HG03196 (cell line): Measurements from ENCODE around the gene C9orf152.
"Not testable (repeated sequence)": the region's sequence is repeated elsewhere in the genome, so short reads cannot be mapped to it uniquely, and the experiment has no call there.

ENCODE experiments used
- ATAC-seq: cut with Tn5 transposase; IDR thresholded peaks from one replicate; pipeline ENCODE4 v1.9.1; 2021; ENCODE audit not compliant: unreplicated experiment

C9orf152 gene

GRCh38 chr9:110214586-110215355, 6.8 kb upstream of the C9orf152 start:
- no peak for ATAC-seq

GRCh38 chr9:110214090-110214489, 6.1 kb upstream of the C9orf152 start:
- no peak for ATAC-seq

- no peak for ATAC-seq
These were observed 5.6 kb upstream of the C9orf152 start for GRCh38 chr9:110213413-110214044.

- ATAC-seq = no peak
These were observed 803 bp downstream of the C9orf152 start for GRCh38 chr9:110207071-110207641.

GRCh38 chr9:110206389-110206788, 1.6 kb downstream of the C9orf152 start:
- ATAC-seq = no peak

GRCh38 chr9:110205612-110206011, 2.3 kb downstream of the C9orf152 start:
- ATAC-seq = not testable (repeated sequence)

GRCh38 chr9:110202232-110202631, 5.7 kb downstream of the C9orf152 start:
- ATAC-seq = no peak

- no peak for ATAC-seq
These were observed 8.3 kb downstream of the C9orf152 start for GRCh38 chr9:110199643-110200042.

GRCh38 chr9:110198357-110198756, 9.6 kb downstream of the C9orf152 start:
- no peak for ATAC-seq

- ATAC-seq = no peak
These were observed 10.4 kb downstream of the C9orf152 start for GRCh38 chr9:110197330-110198187.

- not testable (repeated sequence) for ATAC-seq
These were observed 11.9 kb downstream of the C9orf152 start for GRCh38 chr9:110196084-110196499.

- no peak for ATAC-seq
These were observed 15.3 kb downstream of the C9orf152 start for GRCh38 chr9:110192531-110193261.

- ATAC-seq = no peak
These were observed 16.3 kb downstream of the C9orf152 start for GRCh38 chr9:110191615-110192014.

- ATAC-seq = no peak
These were observed 18.2 kb downstream of the C9orf152 start for GRCh38 chr9:110189559-110190320.

- ATAC-seq = no peak
These were observed 19.0 kb downstream of the C9orf152 start for GRCh38 chr9:110188991-110189390.

GRCh38 chr9:110188101-110188500, 19.9 kb downstream of the C9orf152 start:
- ATAC-seq = no peak

- no peak for ATAC-seq
These were observed 20.8 kb downstream of the C9orf152 start for GRCh38 chr9:110187126-110187525.

- no peak for ATAC-seq
These were observed 21.7 kb downstream of the C9orf152 start for GRCh38 chr9:110186254-110186653.

GRCh38 chr9:110185806-110186205, 22.2 kb downstream of the C9orf152 start:
- no peak for ATAC-seq
